CD4-positive, alpha-beta T cell treated with Interleukin-17A for 4 hours (primary cell): ENCODE results near the gene STK32C.

Source experiments
- DNase-seq: peaks from one replicate; pipeline ENCODE4 v3.0.0-alpha.2; 2020; ENCODE audit warnings: mixed read lengths

The STK32C gene

GRCh38 chr10:132193907-132194552, 113.7 kb downstream of the STK32C start:
- peak; percentile 47 for DNase-seq

DNA sequence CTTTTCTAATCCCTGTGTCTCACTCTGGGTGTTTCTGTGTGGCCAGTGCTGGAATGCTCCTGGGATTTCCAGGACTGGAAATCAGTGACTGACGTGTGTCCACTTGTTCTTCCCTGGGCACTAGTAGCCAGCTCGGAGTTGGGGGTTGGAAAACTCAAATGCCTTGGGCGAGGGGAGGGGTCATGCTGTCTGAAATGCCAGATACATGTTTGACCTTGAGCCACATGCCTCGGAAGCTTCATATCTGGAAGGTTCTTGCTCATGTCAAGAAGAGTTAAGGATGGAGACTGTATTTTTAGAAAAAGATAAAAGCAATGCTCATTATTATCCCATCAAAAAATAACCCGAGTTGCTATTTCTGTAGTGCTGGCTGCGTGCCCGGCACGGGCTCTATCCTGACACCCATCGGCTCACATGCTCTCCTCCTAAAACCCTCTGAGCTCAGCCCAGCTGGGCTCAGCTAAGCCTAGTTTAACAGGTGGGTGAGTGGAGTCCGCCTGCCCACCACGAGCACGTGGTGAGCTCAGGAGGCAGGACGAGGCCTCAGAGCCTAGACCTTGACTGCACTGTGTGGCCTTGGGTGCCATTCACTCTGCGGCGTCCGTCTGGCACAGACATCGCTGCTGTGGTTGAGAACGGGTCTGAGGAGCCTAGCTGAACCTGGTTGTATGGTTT, 114.6 kb downstream of the STK32C start:
- no peak for DNase-seq

GRCh38 chr10:132192076-132192975, 115.4 kb downstream of the STK32C start:
- DNase-seq = no peak

DNA sequence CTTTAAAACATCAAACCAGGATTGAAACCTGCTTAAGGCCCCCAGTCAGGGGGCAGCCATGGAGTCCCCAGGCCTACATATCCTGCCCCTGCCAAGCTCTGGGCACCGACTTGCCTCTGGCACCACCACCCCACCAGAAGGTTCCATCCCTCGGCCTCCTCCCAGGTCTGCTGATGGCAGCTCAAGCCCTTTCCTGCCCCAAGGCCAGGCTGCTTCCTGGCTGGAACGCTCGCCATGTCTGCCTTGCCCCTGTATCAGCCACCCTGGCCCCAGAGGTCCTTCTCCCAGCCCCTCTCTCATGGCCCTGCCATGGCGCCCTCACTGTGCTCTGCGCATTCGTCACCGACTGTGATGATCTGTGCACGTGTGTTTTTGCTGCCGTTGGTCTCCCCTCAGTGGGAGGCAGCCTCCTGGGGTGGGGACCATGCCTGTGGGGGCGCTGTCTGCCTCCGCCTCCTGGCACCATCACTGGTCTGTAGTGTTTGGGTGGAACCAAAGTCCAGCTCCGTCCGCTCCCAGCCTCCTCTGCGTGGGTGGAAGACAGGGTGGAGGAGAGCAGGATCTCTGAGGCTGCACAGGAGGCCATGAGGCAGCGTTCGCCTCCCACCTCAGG, 117.8 kb downstream of the STK32C start:
- DNase-seq = no peak

GRCh38 chr10:132189016-132189415, 118.7 kb downstream of the STK32C start:
- no peak for DNase-seq

DNA sequence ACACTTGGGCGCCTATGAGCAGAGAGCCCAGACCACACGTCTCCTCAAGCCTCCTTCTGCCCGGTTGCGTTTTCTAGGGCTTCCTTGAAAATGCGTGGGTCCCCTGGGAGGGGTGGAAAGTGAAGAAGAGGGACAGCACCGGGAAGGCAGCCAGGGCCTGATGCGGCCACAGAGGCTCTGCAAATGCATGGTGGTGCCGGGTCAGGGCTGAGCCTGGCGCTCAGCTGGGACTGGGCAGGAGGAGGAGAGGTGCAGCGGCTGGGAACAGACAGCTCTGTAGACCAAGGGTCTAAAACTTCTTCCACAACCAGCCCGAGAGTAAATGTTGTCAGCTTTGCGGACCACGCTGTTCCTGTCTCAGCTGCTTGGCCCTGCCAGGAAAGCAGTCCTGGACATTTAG, 119.4 kb downstream of the STK32C start:
- no peak for DNase-seq

DNA sequence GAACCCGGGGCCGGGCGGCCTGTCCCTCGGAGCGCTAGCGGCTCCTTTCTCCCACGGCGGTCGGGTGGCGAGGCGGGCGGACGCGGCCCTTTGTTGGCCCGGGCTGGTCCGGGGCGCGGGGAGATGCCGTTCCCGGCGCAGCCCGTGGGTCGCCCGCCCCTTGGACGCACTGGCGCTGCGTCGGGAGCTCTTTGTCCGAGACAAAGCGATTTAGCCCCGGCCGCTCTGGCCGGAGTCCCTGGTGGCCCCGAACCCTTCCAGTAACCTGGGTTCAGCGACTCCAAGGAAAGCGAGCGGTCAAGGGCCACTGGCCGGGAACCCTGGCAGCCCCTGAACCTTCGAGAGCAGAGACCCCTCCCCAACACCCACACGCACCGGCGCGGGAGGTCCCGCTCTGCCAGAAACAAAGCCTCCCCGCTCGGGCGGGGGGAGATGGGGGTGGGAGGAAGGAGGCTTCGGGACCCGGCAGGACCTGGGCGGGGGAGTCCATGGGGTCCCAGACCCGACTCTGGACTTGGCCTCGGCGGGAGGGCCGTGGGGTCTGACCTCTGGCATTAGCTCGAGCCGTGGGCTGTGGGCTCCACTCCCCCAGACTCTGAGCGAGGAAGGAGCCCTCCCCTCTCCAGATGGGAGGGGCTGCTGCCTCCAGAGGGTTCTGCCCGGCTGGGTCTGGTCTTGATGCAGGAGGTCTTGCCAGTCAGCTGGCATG, 120.2 kb downstream of the STK32C start:
- no peak for DNase-seq

- DNase-seq = peak; percentile 56
These were observed 121.0 kb downstream of the STK32C start, which contains the start of gene DPYSL4 for GRCh38 chr10:132186488-132187429. Gene DPYSL4 (plus strand): TSS chr10:132186948. CDS start chr10:132187064, 116 bp downstream.

GRCh38 chr10:132185601-132186487, 121.9 kb downstream of the STK32C start:
- peak; percentile 73 for DNase-seq

GRCh38 chr10:132184816-132185593, 122.7 kb downstream of the STK32C start:
- DNase-seq = no peak

GRCh38 chr10:132183046-132183445, 124.7 kb downstream of the STK32C start:
- no peak for DNase-seq

DNA sequence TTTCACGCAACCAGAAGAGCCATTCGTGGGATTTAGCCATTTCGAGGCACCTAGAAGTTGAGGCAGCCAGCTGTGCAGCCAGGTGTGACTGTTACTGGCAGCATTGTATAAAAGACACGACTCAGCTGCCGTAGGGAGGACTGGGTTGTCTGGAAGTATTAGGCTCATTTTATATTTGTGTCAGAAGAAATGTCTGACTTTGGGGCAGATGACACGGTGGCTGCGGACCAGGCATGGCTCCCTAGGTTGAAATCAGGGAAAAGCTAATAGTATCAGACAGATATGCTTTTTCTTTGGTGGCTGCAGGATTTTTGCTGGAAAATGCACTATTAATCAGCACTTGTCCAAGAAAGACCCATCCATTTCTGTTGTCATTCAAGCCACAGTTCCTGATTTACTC, 125.2 kb downstream of the STK32C start:
- DNase-seq = no peak

DNA sequence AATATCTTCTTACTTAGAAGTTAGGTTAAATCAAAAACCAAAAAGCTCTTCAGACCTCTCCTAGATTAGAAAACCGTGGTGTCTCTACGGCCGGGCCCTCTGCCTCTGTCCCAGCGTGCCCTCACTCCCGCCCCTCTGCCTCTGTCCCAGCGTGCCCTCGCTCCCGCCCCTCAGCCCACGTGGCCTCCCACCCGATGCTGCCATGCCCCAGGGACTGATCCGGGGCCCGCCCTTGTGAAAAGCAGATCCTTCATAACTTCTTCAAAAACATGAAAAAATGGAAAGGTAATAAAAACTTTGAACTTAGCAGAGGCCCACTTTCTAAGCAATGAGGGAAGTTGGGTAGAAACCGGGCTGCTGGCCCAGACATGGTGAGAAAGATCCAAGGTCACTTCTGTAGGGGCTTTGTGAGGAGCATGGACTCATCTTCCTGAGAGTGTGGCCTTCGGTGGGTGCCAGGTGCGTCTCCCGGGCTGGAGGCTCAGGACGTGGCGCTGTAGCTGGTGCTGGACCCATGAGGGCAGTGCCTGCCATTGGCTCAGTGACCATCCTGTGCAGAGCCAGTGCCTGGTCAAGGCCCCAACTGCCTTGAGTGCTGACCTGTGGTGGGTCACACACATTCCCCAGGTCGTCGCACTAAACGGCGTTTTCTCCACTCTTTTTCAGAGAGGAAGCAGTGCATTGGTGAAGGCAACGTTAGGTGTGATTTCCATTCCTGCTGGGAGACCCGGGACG, 125.9 kb downstream of the STK32C start:
- DNase-seq = no peak

DNA sequence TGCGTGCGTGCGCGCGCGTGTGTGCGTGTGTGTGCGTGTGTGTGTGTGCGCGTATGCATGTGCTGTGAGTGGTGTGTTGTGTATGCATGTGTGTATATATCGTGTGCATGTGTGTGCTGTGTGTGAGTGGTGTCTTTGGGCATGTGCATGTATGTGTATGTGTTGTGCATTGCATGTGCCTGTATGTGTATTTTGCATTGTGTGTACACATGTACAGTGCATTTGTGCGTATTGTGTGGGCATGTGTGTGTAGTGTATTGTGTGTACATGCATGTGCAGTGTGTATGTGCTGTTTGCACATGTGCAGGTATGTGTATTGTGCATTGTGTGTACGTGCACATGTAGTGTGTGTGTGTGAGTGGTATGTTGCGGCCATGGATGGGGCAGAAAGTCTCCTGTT, 127.0 kb downstream of the STK32C start:
- no peak for DNase-seq

GRCh38 chr10:132179551-132180392, 128.0 kb downstream of the STK32C start:
- no peak for DNase-seq

GRCh38 chr10:132178672-132179545, 128.8 kb downstream of the STK32C start:
- DNase-seq = no peak

- DNase-seq = no peak
These were observed 129.7 kb downstream of the STK32C start for GRCh38 chr10:132178046-132178445.
